HFF-Myc (cell line): ENCODE data around the gene SMIM5.

Experiments used
- DNase-seq: peaks from one replicate; pipeline ENCODE4 v3.0.0-alpha.2; 2011; ENCODE audit warnings: low read depth; ENCODE audit errors: extremely low read depth
- H3K4me3 ChIP-seq: replicated peaks from 2 replicates; pipeline ENCODE4 v1.5.1; 2011; ENCODE audit warnings: low read depth, mild to moderate bottlenecking, control low read depth, low read length
- TF ChIP-seq, protein P1 (sequence below): IDR thresholded peaks from 2 replicates; pipeline ENCODE4 v1.5.1; 2012; ENCODE audit warnings: mild to moderate bottlenecking, low read depth, low read length, control low read depth; ENCODE audit errors: missing control alignments

Gene SMIM5

DNA sequence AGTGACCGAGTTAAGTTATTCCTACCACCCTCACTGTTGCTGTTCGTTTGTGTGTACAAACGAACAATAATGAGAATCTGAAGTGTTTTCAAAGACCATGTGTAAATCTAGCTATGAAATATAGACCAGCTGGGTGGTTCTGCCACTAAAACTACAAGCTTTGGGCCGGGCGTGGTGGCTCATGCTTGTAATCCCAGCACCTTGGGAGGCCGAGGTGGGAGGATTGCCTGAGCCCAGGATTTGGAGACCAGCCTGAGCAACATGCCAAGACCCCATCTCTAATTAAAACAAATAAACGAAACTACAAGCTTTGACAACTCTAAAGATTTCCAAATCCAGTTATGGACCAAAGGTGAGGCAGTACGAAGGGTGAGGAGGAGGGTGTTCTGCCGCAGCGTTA, 32.7 kb downstream of the SMIM5 start:
- TF ChIP-seq, protein P1, sequence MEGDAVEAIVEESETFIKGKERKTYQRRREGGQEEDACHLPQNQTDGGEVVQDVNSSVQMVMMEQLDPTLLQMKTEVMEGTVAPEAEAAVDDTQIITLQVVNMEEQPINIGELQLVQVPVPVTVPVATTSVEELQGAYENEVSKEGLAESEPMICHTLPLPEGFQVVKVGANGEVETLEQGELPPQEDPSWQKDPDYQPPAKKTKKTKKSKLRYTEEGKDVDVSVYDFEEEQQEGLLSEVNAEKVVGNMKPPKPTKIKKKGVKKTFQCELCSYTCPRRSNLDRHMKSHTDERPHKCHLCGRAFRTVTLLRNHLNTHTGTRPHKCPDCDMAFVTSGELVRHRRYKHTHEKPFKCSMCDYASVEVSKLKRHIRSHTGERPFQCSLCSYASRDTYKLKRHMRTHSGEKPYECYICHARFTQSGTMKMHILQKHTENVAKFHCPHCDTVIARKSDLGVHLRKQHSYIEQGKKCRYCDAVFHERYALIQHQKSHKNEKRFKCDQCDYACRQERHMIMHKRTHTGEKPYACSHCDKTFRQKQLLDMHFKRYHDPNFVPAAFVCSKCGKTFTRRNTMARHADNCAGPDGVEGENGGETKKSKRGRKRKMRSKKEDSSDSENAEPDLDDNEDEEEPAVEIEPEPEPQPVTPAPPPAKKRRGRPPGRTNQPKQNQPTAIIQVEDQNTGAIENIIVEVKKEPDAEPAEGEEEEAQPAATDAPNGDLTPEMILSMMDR, result no peak
- DNase-seq, result no peak
- peak overlapping the region; percentile 84 for H3K4me3 ChIP-seq

DNA sequence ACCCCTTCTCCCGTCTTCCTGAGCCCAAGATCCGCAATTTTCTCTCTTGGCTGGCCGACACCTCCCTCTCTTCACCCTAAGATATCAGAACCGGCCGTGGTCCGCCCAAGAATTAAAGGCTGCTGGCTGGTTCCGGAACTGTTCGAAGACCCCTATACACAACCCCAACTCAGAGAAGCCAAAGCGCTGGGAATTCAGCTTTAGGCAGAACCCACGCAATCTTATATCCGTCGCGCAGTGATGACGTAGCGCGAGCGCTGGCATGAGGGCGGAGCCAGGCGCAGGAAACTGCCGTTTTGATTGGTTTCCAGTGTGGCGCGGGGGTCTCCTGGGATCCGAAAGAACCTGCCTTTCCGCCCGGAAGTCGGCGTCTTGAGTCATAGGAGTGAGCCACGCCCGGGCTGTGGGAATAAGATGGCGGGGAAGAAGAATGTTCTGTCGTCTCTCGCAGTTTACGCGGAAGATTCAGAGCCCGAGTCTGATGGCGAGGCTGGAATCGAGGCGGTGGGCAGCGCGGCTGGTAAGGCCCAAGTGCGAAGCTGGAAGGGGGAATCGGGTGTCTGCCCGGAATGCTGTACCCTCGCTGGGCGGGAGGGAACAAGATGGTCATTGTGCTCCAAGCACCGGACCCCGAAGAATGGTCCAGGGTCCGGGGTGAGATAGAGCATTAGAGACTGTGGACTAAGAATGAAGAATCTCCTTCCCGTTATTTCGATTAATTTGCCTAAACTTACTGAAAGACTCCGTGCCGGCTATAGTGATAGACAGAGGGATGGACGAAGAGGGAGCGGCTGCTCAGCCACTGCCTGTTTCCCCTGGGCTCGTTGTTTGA, 33.9 kb downstream of the SMIM5 start, which contains the start of the genes RECQL5 and SAP30BP:
Gene RECQL5, minus strand, starts transcription at position 196 of the 832 bp plus-strand sequence. CDS start 597 bp downstream, outside the sequence.
Gene SAP30BP, plus strand, starts transcription at position 380 of the 832 bp plus-strand sequence. Its CDS starts 35 bp downstream, at position 415.
- TF ChIP-seq, protein P1, result no peak
- DNase-seq, result peak; percentile 95
- H3K4me3 ChIP-seq, result peak within 1 kb of the TSS; percentile 84

DNA sequence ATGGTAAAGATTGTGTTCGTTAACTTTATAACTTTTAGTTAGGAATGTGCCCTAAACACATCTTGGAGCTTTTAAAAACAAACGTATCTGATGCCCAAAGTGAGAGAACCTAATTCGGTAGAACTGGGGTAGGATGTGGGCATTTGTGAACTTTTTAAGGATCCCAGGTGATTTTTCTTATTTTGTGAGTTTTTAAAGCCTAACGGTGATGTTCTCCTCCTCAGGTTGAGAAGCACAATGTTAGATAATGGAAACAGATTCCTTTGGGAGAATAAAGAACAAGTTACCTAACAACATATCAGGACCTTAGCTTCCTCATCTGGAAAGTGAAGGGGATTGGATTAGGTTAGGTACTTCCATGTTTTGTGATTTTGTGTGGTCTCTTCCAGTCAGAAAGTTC, 34.6 kb downstream of the SMIM5 start:
- H3K4me3 ChIP-seq, result peak overlapping the region; percentile 84
- DNase-seq, result no peak
- TF ChIP-seq, protein P1, result no peak

DNA sequence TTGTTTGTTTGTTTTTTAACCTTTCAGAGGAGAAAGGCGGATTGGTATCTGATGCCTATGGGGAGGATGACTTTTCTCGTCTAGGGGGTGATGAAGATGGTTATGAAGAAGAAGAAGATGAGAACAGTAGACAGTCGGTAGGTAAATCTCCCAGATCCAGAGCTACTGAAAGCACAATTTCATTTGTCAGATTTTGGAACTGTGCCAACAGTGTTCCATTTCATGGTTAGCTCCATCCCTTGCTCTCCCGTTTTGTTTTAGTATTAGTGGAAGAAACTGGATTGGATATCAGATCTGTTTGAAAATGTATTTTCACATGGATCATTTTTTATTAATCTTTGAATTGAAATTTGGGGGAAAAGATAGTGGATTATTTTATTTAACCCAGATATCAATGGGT, 35.3 kb downstream of the SMIM5 start:
- TF ChIP-seq, protein P1, result no peak
- peak overlapping the region; percentile 84 for H3K4me3 ChIP-seq
- DNase-seq, result no peak

DNA sequence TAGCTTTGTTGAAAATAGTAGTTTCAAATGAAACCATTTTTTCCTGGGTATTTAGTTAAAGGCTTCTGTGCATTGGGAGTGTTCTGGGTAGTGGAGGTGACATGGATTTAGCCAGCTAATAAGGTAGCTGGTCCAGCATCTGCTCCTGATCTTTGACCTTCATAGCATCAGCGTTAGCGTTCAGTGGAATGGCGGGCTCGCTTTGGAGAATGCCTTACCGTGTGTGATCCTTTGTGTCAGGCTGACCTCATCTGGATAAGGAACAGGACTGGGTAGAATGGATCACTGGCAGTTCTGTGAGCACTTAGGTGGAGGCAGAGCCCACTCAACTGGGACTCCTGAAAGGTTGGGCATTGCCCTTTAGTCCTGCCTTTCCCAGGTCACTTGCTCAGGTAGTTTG, 37.6 kb downstream of the SMIM5 start:
- H3K4me3 ChIP-seq, result no peak overlapping the region
- no peak for DNase-seq
- TF ChIP-seq, protein P1, result no peak

DNA sequence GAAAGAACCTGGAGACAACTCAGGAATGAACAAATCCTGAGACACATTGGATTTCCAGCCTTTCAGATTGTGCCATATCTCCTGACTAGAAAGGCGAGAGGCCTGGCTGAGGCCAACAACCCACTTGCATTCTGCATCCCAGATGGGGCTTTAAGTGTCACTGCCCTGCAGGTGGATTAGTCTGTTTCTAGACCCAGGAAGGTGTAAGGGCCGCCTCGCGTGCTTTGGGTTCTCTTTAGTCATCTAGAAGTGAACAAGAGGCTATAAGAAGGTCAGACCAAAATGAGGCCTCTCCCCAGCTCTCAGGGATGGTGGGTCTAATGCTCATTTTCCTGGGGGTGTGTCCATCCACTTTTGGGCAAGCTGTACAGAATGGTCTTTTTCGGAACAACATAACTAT, 38.8 kb downstream of the SMIM5 start:
- no peak overlapping the region for H3K4me3 ChIP-seq
- no peak for DNase-seq
- TF ChIP-seq, protein P1, result no peak
